HL-60 (cell line): Measurements from ENCODE around the gene WDR7.

Source experiments
- GABPA ChIP-seq: IDR thresholded peaks from 2 replicates; pipeline ENCODE4 v1.6.1; 2012; ENCODE audit warnings: low read depth
- POLR2AphosphoS5 ChIP-seq: IDR thresholded peaks from 2 replicates; pipeline ENCODE4 v1.6.1; 2012; ENCODE audit warnings: low read depth
- SPI1 ChIP-seq: IDR thresholded peaks from 2 replicates; pipeline ENCODE4 v1.6.1; 2012; ENCODE audit warnings: low read depth, mild to moderate bottlenecking, borderline replicate concordance
- TF ChIP-seq, protein P1 (sequence below): IDR thresholded peaks from one replicate; pipeline ENCODE4 v1.5.1; 2011; ENCODE audit warnings: low read length, control low read depth, inconsistent platforms; ENCODE audit not compliant: insufficient read depth

GRCh38 chr18:57062844-57063243, 411.7 kb downstream of the WDR7 start:
- TF ChIP-seq, protein P1, sequence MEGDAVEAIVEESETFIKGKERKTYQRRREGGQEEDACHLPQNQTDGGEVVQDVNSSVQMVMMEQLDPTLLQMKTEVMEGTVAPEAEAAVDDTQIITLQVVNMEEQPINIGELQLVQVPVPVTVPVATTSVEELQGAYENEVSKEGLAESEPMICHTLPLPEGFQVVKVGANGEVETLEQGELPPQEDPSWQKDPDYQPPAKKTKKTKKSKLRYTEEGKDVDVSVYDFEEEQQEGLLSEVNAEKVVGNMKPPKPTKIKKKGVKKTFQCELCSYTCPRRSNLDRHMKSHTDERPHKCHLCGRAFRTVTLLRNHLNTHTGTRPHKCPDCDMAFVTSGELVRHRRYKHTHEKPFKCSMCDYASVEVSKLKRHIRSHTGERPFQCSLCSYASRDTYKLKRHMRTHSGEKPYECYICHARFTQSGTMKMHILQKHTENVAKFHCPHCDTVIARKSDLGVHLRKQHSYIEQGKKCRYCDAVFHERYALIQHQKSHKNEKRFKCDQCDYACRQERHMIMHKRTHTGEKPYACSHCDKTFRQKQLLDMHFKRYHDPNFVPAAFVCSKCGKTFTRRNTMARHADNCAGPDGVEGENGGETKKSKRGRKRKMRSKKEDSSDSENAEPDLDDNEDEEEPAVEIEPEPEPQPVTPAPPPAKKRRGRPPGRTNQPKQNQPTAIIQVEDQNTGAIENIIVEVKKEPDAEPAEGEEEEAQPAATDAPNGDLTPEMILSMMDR = no peak
- TF ChIP-seq POLR2AphosphoS5 (no peak), GABPA (no peak), SPI1 (no peak)
